HCT116 (cell line): ENCODE data around the gene CHST3. TPM values are rescaled to one million over a fixed set of nuclear protein-coding genes. Genes with fewer than 3 reads are reported as not detected.
"Not testable (repeated sequence)": the region's sequence is repeated elsewhere in the genome, so short reads cannot be mapped to it uniquely, and the experiment has no call there.

Experiments used
- ATAC-seq: fragments of 200-7000 bp; cut with Tn5 transposase; 2 replicates; pipeline ENCODE4 v1.9.1; 2020; ENCODE audit warnings: mild to moderate bottlenecking, moderate library complexity
- BruUV-seq: library from RNA; stranded (reverse); fragments of 400-500 nt; replicated peaks from 2 replicates; lab custom pipeline; 2021; lab: Mats Ljungman, UMichigan
- CTCF ChIA-PET: fragments of 300-600 bp; sonication (Branson Sonifier 250); formaldehyde crosslinking; loops from one replicate; lab custom pipeline; 2021; ENCODE audit warnings: antibody characterized with exemption; lab: Charles Lee
- POLR2A ChIA-PET: fragments of 300-600, 350-600 bp; sonication (Branson Sonifier 250); formaldehyde crosslinking; loops from one replicate; lab custom pipeline; 2021; ENCODE audit warnings: antibody characterized with exemption; lab: Charles Lee
- RAD21 ChIA-PET, 2 experiments: fragments of 300-600 bp; sonication (Branson Sonifier 250); formaldehyde crosslinking; loops; one replicate each; lab custom pipeline; 2023; ENCODE audit warnings: low total read pairs in 2 of 2; ENCODE audit not compliant: uncharacterized antibody in 2 of 2, unreplicated experiment in 2 of 2, low non-redundant PET in 1 of 2; lab: Charles Lee
- DNase-seq: peaks from one replicate; pipeline ENCODE4 v3.0.0-alpha.2; 2010; ENCODE audit warnings: low read depth, low spot score
- H2AFZ ChIP-seq: fragments of 200-600 bp; shearing (Covaris generic), sonication (generic); 2 replicates; pipeline ENCODE4 v1.6.1; 2017; ENCODE audit warnings: low read depth, mixed run types, mixed read lengths, antibody characterized with exemption, low read length; ENCODE audit not compliant: poor library complexity, severe bottlenecking
- H3K27ac ChIP-seq: 2 replicates; pipeline ENCODE4 v1.5.1; 2012; ENCODE audit warnings: low read depth, low read length
- H3K27me3 ChIP-seq: fragments of 200-600 bp; sonication (generic); 2 replicates; pipeline ENCODE4 v1.6.1; 2016; ENCODE audit warnings: mixed run types, low read length, mixed read lengths; ENCODE audit not compliant: insufficient read depth
- H3K36me3 ChIP-seq, 2 experiments: fragments of 200-500 bp in 1 of 2; fragments of 200-600 bp in 1 of 2; sonication (Bioruptor generic) in 1 of 2; sonication (generic) in 1 of 2; 2 replicates each; pipeline versions ENCODE4 v1.5.1 to v1.6.1; 2014 to 2016; ENCODE audit warnings: low read length in 2 of 2, inconsistent platforms in 1 of 2, mixed read lengths in 1 of 2, mixed run types in 1 of 2; ENCODE audit not compliant: insufficient read depth in 2 of 2, control insufficient read depth in 1 of 2
- H3K4me1 ChIP-seq, 2 experiments: fragments of 200-600 bp in 1 of 2; sonication (generic) in 1 of 2; 2 replicates each; pipeline versions ENCODE4 v1.5.1 to v1.6.1; 2012 to 2017; ENCODE audit warnings: low read length in 2 of 2, inconsistent platforms in 1 of 2, mild to moderate bottlenecking in 1 of 2, mixed read lengths in 1 of 2, mixed run types in 1 of 2, moderate library complexity in 1 of 2; ENCODE audit not compliant: insufficient read depth in 2 of 2, control insufficient read depth in 1 of 2
- H3K4me2 ChIP-seq: fragments of 200-600 bp; sonication (generic); 2 replicates; pipeline ENCODE4 v1.6.1; 2017; ENCODE audit warnings: mixed run types, low read length, mixed read lengths
- H3K4me3 ChIP-seq, 2 experiments: fragments of 200-600 bp in 1 of 2; sonication (generic) in 1 of 2; replicated peaks in 1 of 2; 2 replicates each; pipeline ENCODE4 v1.5.1; 2011 to 2016; ENCODE audit warnings: low read length in 2 of 2, control low read depth in 1 of 2, low read depth in 1 of 2, mild to moderate bottlenecking in 1 of 2, mixed read lengths in 1 of 2, mixed run types in 1 of 2
- H3K79me2 ChIP-seq: fragments of 200-600 bp; sonication (generic); 2 replicates; pipeline ENCODE4 v1.6.1; 2017; ENCODE audit warnings: mild to moderate bottlenecking, mixed run types, low read length, moderate library complexity, mixed read lengths; ENCODE audit not compliant: insufficient read depth
- H3K9ac ChIP-seq: fragments of 200-600 bp; sonication (generic); 2 replicates; pipeline ENCODE4 v1.6.1; 2016; ENCODE audit warnings: low read length, mixed read lengths
- H3K9me2 ChIP-seq: fragments of 200-600 bp; sonication (generic), shearing (Covaris generic); 2 replicates; pipeline ENCODE4 v1.6.1; 2017; ENCODE audit warnings: mixed run types, mild to moderate bottlenecking, moderate library complexity; ENCODE audit not compliant: insufficient read depth
- H3K9me3 ChIP-seq, 2 experiments: fragments of 200-500 bp in 1 of 2; fragments of 200-600 bp in 1 of 2; sonication (Bioruptor generic) in 1 of 2; sonication (generic) in 1 of 2; 2 replicates each; pipeline ENCODE4 v1.6.1; 2014 to 2017; ENCODE audit warnings: low read length in 2 of 2, mixed read lengths in 2 of 2, inconsistent platforms in 1 of 2, low read depth in 1 of 2, mild to moderate bottlenecking in 1 of 2, mixed run types in 1 of 2, moderate library complexity in 1 of 2; ENCODE audit not compliant: control insufficient read depth in 1 of 2, insufficient read depth in 1 of 2
- H4K20me1 ChIP-seq: fragments of 200-600 bp; sonication (generic), shearing (Covaris generic); 2 replicates; pipeline ENCODE4 v1.6.1; 2017; ENCODE audit warnings: mixed run types, mild to moderate bottlenecking, moderate library complexity; ENCODE audit not compliant: insufficient read depth
- CEBPB ChIP-seq: IDR thresholded peaks from 2 replicates; pipeline ENCODE4 v1.6.1; 2012; ENCODE audit warnings: low read depth
- EGR1 ChIP-seq: IDR thresholded peaks from 2 replicates; pipeline ENCODE4 v1.6.1; 2012; ENCODE audit warnings: low read depth
- POLR2AphosphoS5 ChIP-seq: IDR thresholded peaks from 2 replicates; pipeline ENCODE4 v1.6.1; 2011; ENCODE audit warnings: mild to moderate bottlenecking, low read depth, low read length, moderate library complexity
- TCF7L2 ChIP-seq: IDR thresholded peaks from 2 replicates; pipeline ENCODE4 v1.7.0; 2011; ENCODE audit warnings: borderline replicate concordance, inconsistent platforms; ENCODE audit not compliant: insufficient read depth, insufficient read length; ENCODE audit errors: extremely low read depth
- YY1 ChIP-seq: IDR thresholded peaks from 2 replicates; pipeline ENCODE4 v1.6.1; 2011; ENCODE audit warnings: low read length, low read depth, moderate library complexity, mild to moderate bottlenecking; ENCODE audit not compliant: insufficient replicate concordance; ENCODE audit errors: extremely low read depth
- ZFX ChIP-seq: fragments of 450-650 bp; IDR thresholded peaks from 2 replicates; pipeline ENCODE4 v1.6.1; 2017
- intact Hi-C: fragments of 100-400 bp; cut with micrococcal nuclease; formaldehyde crosslinking; loops from 2 replicates; pipeline ENCODE4 v1.10.0; 2022
- total RNA-seq: library from RNA; stranded (reverse); gene quantifications from one replicate; pipeline ENCODE4 v1.2.1, GENCODE V29; 2021; ENCODE audit not compliant: unreplicated experiment

Gene CHST3
- total RNA-seq, 1 experiment from 2014 or later, result 10.6 TPM

DNA sequence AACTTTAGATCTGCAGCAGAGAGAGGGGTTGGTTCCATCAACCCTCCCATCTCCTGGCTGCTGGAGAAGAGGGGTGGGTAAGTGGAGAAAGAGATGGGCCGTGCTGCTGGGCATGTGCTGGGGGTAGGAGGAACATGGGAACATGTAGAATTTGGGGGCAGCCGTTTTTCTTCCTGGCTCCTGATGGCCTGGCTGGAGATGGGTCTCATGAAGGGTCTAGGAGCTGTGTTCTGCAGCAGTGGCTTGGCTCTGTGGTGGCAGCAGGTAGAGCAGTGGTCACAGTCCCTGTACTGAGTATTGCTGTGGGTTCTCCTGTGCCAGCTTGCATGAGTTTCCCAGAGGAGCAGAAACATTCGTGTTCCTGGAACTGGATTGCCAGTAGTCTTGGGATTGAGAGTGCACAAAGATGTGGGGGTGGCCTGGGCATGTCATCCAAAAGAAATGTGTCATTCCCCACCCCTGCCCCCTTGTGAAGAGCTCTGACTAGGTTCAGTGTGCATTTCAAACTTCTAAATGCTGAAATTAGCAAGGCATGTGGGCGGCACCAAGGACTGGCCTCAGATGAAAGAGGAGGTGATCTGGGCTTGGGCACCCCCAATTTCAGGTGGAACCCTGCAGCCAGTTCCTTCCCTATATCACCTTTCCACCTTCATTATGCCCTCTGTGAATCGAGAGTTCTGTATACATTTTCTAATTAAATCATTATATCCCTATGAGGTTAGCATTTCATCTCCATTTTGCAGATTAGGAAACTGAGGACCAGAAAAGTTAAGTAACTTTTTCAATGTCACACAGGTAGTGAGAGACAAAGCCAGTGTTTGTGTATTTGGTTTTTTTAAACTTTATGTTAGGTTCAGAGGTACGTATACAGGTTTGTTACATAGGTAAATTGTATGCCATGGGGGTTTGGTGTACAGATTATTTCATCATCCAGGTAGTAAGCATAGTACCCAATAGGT lies 2.1 kb downstream of the CHST3 start:
- POLR2A ChIA-PET, result interaction anchor here (1.1 to 1.3 kb wide), 2 partner anchors 8 to 155 kb away, joined by 4 read pairs; no protein-coding TSS in a partner anchor
- H3K79me2 ChIP-seq, result peaks cover 67% of the 10 kb centered on the region
- H4K20me1 ChIP-seq, result no peaks in the 10 kb centered on the region
- no peaks in the 10 kb centered on the region for H3K9me2 ChIP-seq
- peak overlapping the region; percentile 76 for H3K27ac ChIP-seq
- H3K4me3 ChIP-seq, result peak overlapping the region; percentile 69 to 86
- no peak overlapping the region for H2AFZ ChIP-seq
- RAD21 ChIA-PET, result no interaction called here
- intact Hi-C loops, result no loop called here
- ATAC-seq (no peak), DNase-seq (no peak)
- no TSS peak for BruUV-seq
- H3K36me3 ChIP-seq, result no peaks in the 10 kb centered on the region
- H3K27me3 ChIP-seq, result no peaks in the 10 kb centered on the region
- no peaks in the 10 kb centered on the region for H3K9me3 ChIP-seq
- CTCF ChIA-PET, result interaction anchor here (1.3 kb wide), 1 partner anchor 70 kb away, joined by 5 read pairs; no protein-coding TSS in a partner anchor
- TF ChIP-seq ZFX (no peak), CEBPB (no peak), YY1 (no peak), TCF7L2 (no peak), POLR2AphosphoS5 (no peak), EGR1 (peak; percentile 58)
- peak overlapping the region; percentile 100 for H3K4me2 ChIP-seq
- H3K4me1 ChIP-seq, result peaks cover 34 to 66% of the 10 kb centered on the region in 2 experiments
- peak overlapping the region; percentile 92 for H3K9ac ChIP-seq

DNA sequence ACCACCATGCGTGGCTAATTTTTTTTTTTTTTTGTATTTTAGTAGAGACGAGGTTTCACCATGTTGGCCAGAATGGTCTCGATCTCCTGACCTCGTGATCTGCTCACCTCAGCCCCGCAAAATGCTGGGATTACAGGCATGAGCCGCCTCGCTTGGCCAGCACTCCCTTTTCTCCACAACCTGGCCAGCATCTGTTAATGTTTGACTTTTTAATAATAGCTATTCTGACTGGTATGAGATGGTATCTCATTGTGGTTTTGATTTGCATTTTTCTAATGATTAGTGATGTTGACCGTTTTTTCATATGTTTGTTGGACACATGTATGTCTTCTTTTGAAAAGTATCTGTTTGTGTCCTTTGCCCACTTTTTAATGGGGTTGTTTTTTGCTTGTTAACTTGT lies 3.8 kb downstream of the CHST3 start:
- intact Hi-C loops, CTCF ChIA-PET, ATAC-seq, DNase-seq, H3K36me3 ChIP-seq, POLR2A ChIA-PET, BruUV-seq, RAD21 ChIA-PET, H3K9me3 ChIP-seq, H3K27ac ChIP-seq, H3K4me3 ChIP-seq, H2AFZ ChIP-seq, H4K20me1 ChIP-seq, H3K9me2 ChIP-seq, H3K27me3 ChIP-seq: not testable (repeated sequence)
- H3K4me1 ChIP-seq, result peaks cover 34 to 69% of the 10 kb centered on the region in 2 experiments
- peak overlapping the region; percentile 100 for H3K4me2 ChIP-seq
- H3K9ac ChIP-seq, result 0 out of 2 replicates have a peak overlapping the region, but pooled peaks have one; percentile 5
- peaks cover 83% of the 10 kb centered on the region for H3K79me2 ChIP-seq
